Measurements from ENCODE around the gene ASMTL.

The ASMTL gene

GRCh38 chrX:1464971-1465285 is 12.2 kb upstream of the ASMTL start:
- DNase-seq, result peak; percentile 3
- no peak overlapping the region for H3K4me2 ChIP-seq (ENCODE audit: insufficient read depth, low read length)
- peaks cover 50% of the 10 kb centered on the region for H4K20me1 ChIP-seq (ENCODE audit: insufficient read depth, low read length)
- ATAC-seq (ENCODE audit: insufficient read depth, low read depth), result no peak
- H3K9me3 ChIP-seq (ENCODE audit: insufficient read depth, low read length, severe bottlenecking), result no peaks in the 10 kb centered on the region
- H3K4me3 ChIP-seq (ENCODE audit: low read depth in 1 of 2, low read length in 2 of 2), result no peak overlapping the region
- no peak overlapping the region for H2AFZ ChIP-seq (ENCODE audit: low read depth, low read length)
- H3K27ac ChIP-seq (ENCODE audit: low read length), result no peak overlapping the region
- peaks cover 67% of the 10 kb centered on the region for H3K36me3 ChIP-seq (ENCODE audit: insufficient read depth, low read length)
- no peaks in the 10 kb centered on the region for H3K27me3 ChIP-seq (ENCODE audit: insufficient read depth, low read length, poor library complexity)
- peaks cover 55% of the 10 kb centered on the region for H3K79me2 ChIP-seq (ENCODE audit: insufficient read depth, low read length)
- no peak overlapping the region for H3K9ac ChIP-seq (ENCODE audit: low read depth, low read length)
- TF ChIP-seq EZH2 (IDR thresholded peaks at IDR 0.05; ENCODE audit: borderline replicate concordance, low read depth, low read length, severe bottlenecking) (no peak), CTCF (IDR thresholded peaks at IDR 0.05; ENCODE audit: borderline replicate concordance, extremely low read depth, low read length, poor library complexity, severe bottlenecking) (no peak)
- H3K4me1 ChIP-seq (ENCODE audit: insufficient read depth, low read length), result peaks cover 19% of the 10 kb centered on the region

- peaks cover 13% of the 10 kb centered on the region for H3K4me1 ChIP-seq (ENCODE audit: insufficient read depth, low read length)
- H3K27ac ChIP-seq (ENCODE audit: low read length), result no peak overlapping the region; the same call in 1 of the 2 replicates
- peaks cover 49% of the 10 kb centered on the region for H3K79me2 ChIP-seq (ENCODE audit: insufficient read depth, low read length)
- no peak overlapping the region for H3K9ac ChIP-seq (ENCODE audit: low read depth, low read length)
- DNase-seq, result peak; percentile 5
- H2AFZ ChIP-seq (ENCODE audit: low read depth, low read length), result no peak overlapping the region
- peaks cover 50% of the 10 kb centered on the region for H4K20me1 ChIP-seq (ENCODE audit: insufficient read depth, low read length)
- peaks cover 61% of the 10 kb centered on the region for H3K36me3 ChIP-seq (ENCODE audit: insufficient read depth, low read length)
- no peaks in the 10 kb centered on the region for H3K9me3 ChIP-seq (ENCODE audit: insufficient read depth, low read length, severe bottlenecking)
- no peak overlapping the region for H3K4me2 ChIP-seq (ENCODE audit: insufficient read depth, low read length)
- ATAC-seq (ENCODE audit: insufficient read depth, low read depth), result no peak
- no peaks in the 10 kb centered on the region for H3K27me3 ChIP-seq (ENCODE audit: insufficient read depth, low read length, poor library complexity)
- H3K4me3 ChIP-seq (ENCODE audit: low read depth in 1 of 2, low read length in 2 of 2), result no peak overlapping the region
- TF ChIP-seq CTCF (IDR thresholded peaks at IDR 0.05; ENCODE audit: borderline replicate concordance, extremely low read depth, low read length, poor library complexity, severe bottlenecking) (no peak), EZH2 (IDR thresholded peaks at IDR 0.05; ENCODE audit: borderline replicate concordance, low read depth, low read length, severe bottlenecking) (no peak)
These were observed 11.6 kb upstream of the ASMTL start for GRCh38 chrX:1464041-1464970.

- Histone ChIP-seq H3K4me1 (ENCODE audit: insufficient read depth, low read length) (peaks cover 8% of the 10 kb centered on the region), H3K36me3 (ENCODE audit: insufficient read depth, low read length) (peaks cover 57% of the 10 kb centered on the region), H3K27me3 (ENCODE audit: insufficient read depth, low read length, poor library complexity) (no peaks in the 10 kb centered on the region), H4K20me1 (ENCODE audit: insufficient read depth, low read length) (peaks cover 50% of the 10 kb centered on the region), H3K9me3 (ENCODE audit: insufficient read depth, low read length, severe bottlenecking) (no peaks in the 10 kb centered on the region), H3K9ac (ENCODE audit: low read depth, low read length) (no peak overlapping the region), H3K4me3 (ENCODE audit: low read depth in 1 of 2, low read length in 2 of 2) (no peak overlapping the region), H2AFZ (ENCODE audit: low read depth, low read length) (no peak overlapping the region), H3K4me2 (ENCODE audit: insufficient read depth, low read length) (no peak overlapping the region), H3K79me2 (ENCODE audit: insufficient read depth, low read length) (peaks cover 45% of the 10 kb centered on the region), H3K27ac (ENCODE audit: low read length) (no peak overlapping the region)
- DNase-seq, result no peak
- no peak for ATAC-seq (ENCODE audit: insufficient read depth, low read depth)
- no peak for TF ChIP-seq CTCF (IDR thresholded peaks at IDR 0.05; ENCODE audit: borderline replicate concordance, extremely low read depth, low read length, poor library complexity, severe bottlenecking)
- TF ChIP-seq EZH2 (IDR thresholded peaks at IDR 0.05; ENCODE audit: borderline replicate concordance, low read depth, low read length, severe bottlenecking), result no peak
These were observed 10.9 kb upstream of the ASMTL start for GRCh38 chrX:1463581-1463980.

All from DND-41 (cell line).